ENCODE data around the gene TOB1. TPM values are rescaled to one million over a fixed set of nuclear protein-coding genes. Genes with fewer than 3 reads are reported as not detected.

The TOB1 gene
- total and polyA plus RNA-seq, 2 experiments from 2014 or later: 12.1 to 46.9 TPM

GRCh38 chr17:50820651-50821050 lies 45.5 kb downstream of the TOB1 start (continued):
- no peak for TF ChIP-seq CTCF (conservative IDR thresholded peaks at IDR 0.05; ENCODE audit: low read depth in 2 of 2)

- H3K9me2 ChIP-seq (ENCODE audit: insufficient read depth): peaks cover 7% of the 10 kb centered on the region; the same call in 1 of the 2 replicates
- H3K4me1 ChIP-seq (ENCODE audit: insufficient read depth): peaks cover 5% of the 10 kb centered on the region; the same call in 1 of the 2 replicates
- H3K79me2 ChIP-seq (replicated peaks; ENCODE audit: insufficient read depth): no peaks in the 10 kb centered on the region
- DNase-seq (ENCODE audit: low spot score) (no peak), ATAC-seq (no peak)
- H3K4me2 ChIP-seq: no peak overlapping the region
- H3K27ac ChIP-seq (ENCODE audit: low read depth): no peak overlapping the region
- H2AFZ ChIP-seq: no peak overlapping the region
- peaks cover 11% of the 10 kb centered on the region for H3K27me3 Mint-ChIP-seq (ENCODE audit: insufficient read depth, low read depth, poor library complexity)
- H3K4me3 Mint-ChIP-seq: no peak overlapping the region
- H3K36me3 Mint-ChIP-seq (ENCODE audit: low read depth): no peaks in the 10 kb centered on the region
- no peaks in the 10 kb centered on the region for H3K27me3 ChIP-seq (ENCODE audit: insufficient read depth)
- H3K4me1 Mint-ChIP-seq: peaks cover 8% of the 10 kb centered on the region
- no peak overlapping the region for H3K27ac Mint-ChIP-seq
- no peaks in the 10 kb centered on the region for H3F3A ChIP-seq (replicated peaks; ENCODE audit: low read depth)
- no peaks in the 10 kb centered on the region for H3K36me3 ChIP-seq (ENCODE audit: insufficient read depth)
- H3K9me3 Mint-ChIP-seq: no peaks in the 10 kb centered on the region; the same call in 2 of the 3 replicates
- H4K20me1 ChIP-seq (replicated peaks; ENCODE audit: insufficient read depth): no peaks in the 10 kb centered on the region
- H3K4me3 ChIP-seq: no peak overlapping the region
- TF ChIP-seq ZNF462 (CRISPR knock-in tag; IDR thresholded peaks at IDR 0.05): no peak
- no peak for TF ChIP-seq CREB1 (CRISPR knock-in tag; IDR thresholded peaks at IDR 0.05; ENCODE audit: low read depth)
- TF ChIP-seq EZH2phosphoT487 (IDR thresholded peaks at IDR 0.05; ENCODE audit: unreplicated experiment): no peak
- TF ChIP-seq EZH2 (IDR thresholded peaks at IDR 0.05; ENCODE audit: low read depth, unreplicated experiment): no peak
- no peak for TF ChIP-seq ZNF331 (CRISPR knock-in tag; IDR thresholded peaks at IDR 0.05; ENCODE audit: low read depth)
- TF ChIP-seq NANOG (IDR thresholded peaks at IDR 0.05; ENCODE audit: borderline replicate concordance): no peak
- no peak for TF ChIP-seq REST (IDR thresholded peaks at IDR 0.05; ENCODE audit: unreplicated experiment)
- TF ChIP-seq JUNB (IDR thresholded peaks at IDR 0.05; ENCODE audit: unreplicated experiment): no peak
- TF ChIP-seq ETS1 (IDR thresholded peaks at IDR 0.05): no peak
- TF ChIP-seq POLR2AphosphoS5 (IDR thresholded peaks at IDR 0.05; ENCODE audit: low read depth): no peak
Observed at GRCh38 chr17:50818921-50819657, 47.1 kb downstream of the TOB1 start.
